Astrocyte (in vitro differentiated cells and primary cell): Measurements from ENCODE around the gene DGKB.

Source experiments
- CTCF ChIP-seq: IDR thresholded peaks from 2 replicates; pipeline ENCODE4 v1.5.1; 2011; ENCODE audit warnings: low read depth, mild to moderate bottlenecking, inconsistent platforms, low read length, moderate library complexity; ENCODE audit not compliant: insufficient read depth
- EZH2 ChIP-seq: IDR thresholded peaks from 2 replicates; pipeline ENCODE4 v1.6.1; 2012; ENCODE audit warnings: mild to moderate bottlenecking, low read length, inconsistent platforms; ENCODE audit not compliant: insufficient read depth

GRCh38 chr7:14123923-14124322, 778.6 kb downstream of the DGKB start:
- TF ChIP-seq CTCF (no peak), EZH2 (no peak)
